H9 (cell line): Measurements from ENCODE around the gene CELF1. TPM values are rescaled to one million over a fixed set of nuclear protein-coding genes. Genes with fewer than 3 reads are reported as not detected.

Experiments used
- DNase-seq: peaks from one replicate; pipeline ENCODE4 v3.0.0-alpha.2; 2017
- H2AFZ ChIP-seq: one replicate; pipeline ENCODE4 v1.6.1; 2013; ENCODE audit warnings: mild to moderate bottlenecking, low read length, control low read depth, moderate library complexity
- H2AK5ac ChIP-seq: 2 replicates; pipeline ENCODE4 v1.6.1; 2013; ENCODE audit warnings: low read length, control low read depth, mixed read lengths; ENCODE audit not compliant: insufficient read length
- H2BK120ac ChIP-seq: one replicate; pipeline ENCODE4 v1.6.1; 2013; ENCODE audit warnings: low read depth, mild to moderate bottlenecking, low read length, control low read depth, inconsistent platforms; ENCODE audit not compliant: poor library complexity, severe bottlenecking
- H2BK12ac ChIP-seq: 2 replicates; pipeline ENCODE4 v1.6.1; 2013; ENCODE audit warnings: low read length, control low read depth, mixed read lengths, low read depth; ENCODE audit not compliant: insufficient read length
- H2BK15ac ChIP-seq: 2 replicates; pipeline ENCODE4 v1.6.1; 2013; ENCODE audit warnings: low read depth, low read length, control low read depth
- H2BK20ac ChIP-seq: one replicate; pipeline ENCODE4 v1.6.1; 2013; ENCODE audit warnings: low read depth, mild to moderate bottlenecking, low read length, control low read depth, inconsistent platforms; ENCODE audit not compliant: poor library complexity, severe bottlenecking
- H2BK5ac ChIP-seq: 2 replicates; pipeline ENCODE4 v1.6.1; 2013; ENCODE audit warnings: low read length, control low read depth, mixed read lengths; ENCODE audit not compliant: insufficient read length
- H3K14ac ChIP-seq: 2 replicates; pipeline ENCODE4 v1.6.1; 2013; ENCODE audit warnings: low read length, control low read depth; ENCODE audit not compliant: insufficient read depth
- H3K18ac ChIP-seq: 2 replicates; pipeline ENCODE4 v1.6.1; 2013; ENCODE audit warnings: low read depth, mild to moderate bottlenecking, mixed read lengths, low read length, control low read depth; ENCODE audit not compliant: insufficient read length
- H3K23ac ChIP-seq: 2 replicates; pipeline ENCODE4 v1.6.1; 2013; ENCODE audit warnings: low read length, control low read depth, mixed read lengths, low read depth; ENCODE audit not compliant: insufficient read length
- H3K23me2 ChIP-seq: 2 replicates; pipeline ENCODE4 v1.6.1; 2013; ENCODE audit warnings: low read depth, mild to moderate bottlenecking, mixed read lengths, low read length, control low read depth; ENCODE audit not compliant: insufficient read length, poor library complexity, severe bottlenecking
- H3K27ac ChIP-seq: 2 replicates; pipeline ENCODE4 v1.5.1; 2013; ENCODE audit warnings: low read length, control low read depth, mixed read lengths, low read depth; ENCODE audit not compliant: insufficient read length
- H3K27me3 ChIP-seq: 2 replicates; pipeline ENCODE4 v1.6.1; 2013; ENCODE audit warnings: low read length, control low read depth, inconsistent platforms; ENCODE audit not compliant: insufficient read depth
- H3K4ac ChIP-seq: 2 replicates; pipeline ENCODE4 v1.6.1; 2013; ENCODE audit warnings: low read depth, mild to moderate bottlenecking, control low read depth, inconsistent platforms, low read length, moderate library complexity
- H3K4me1 ChIP-seq: 2 replicates; pipeline ENCODE4 v1.6.1; 2013; ENCODE audit warnings: low read length, control low read depth, inconsistent platforms; ENCODE audit not compliant: insufficient read depth
- H3K4me2 ChIP-seq: 2 replicates; pipeline ENCODE4 v1.6.1; 2013; ENCODE audit warnings: low read length, control low read depth, mixed read lengths; ENCODE audit not compliant: insufficient read length, insufficient read depth
- H3K56ac ChIP-seq: 2 replicates; pipeline ENCODE4 v1.6.1; 2013; ENCODE audit warnings: low read depth, mild to moderate bottlenecking, mixed read lengths, low read length, control low read depth; ENCODE audit not compliant: insufficient read length
- H3K79me1 ChIP-seq: 2 replicates; pipeline ENCODE4 v1.6.1; 2013; ENCODE audit warnings: low read depth, mild to moderate bottlenecking, moderate library complexity, low read length, control low read depth, inconsistent platforms; ENCODE audit not compliant: insufficient read depth, poor library complexity, severe bottlenecking
- H3K79me2 ChIP-seq: 2 replicates; pipeline ENCODE4 v1.6.1; 2013; ENCODE audit warnings: low read length, control low read depth, inconsistent platforms; ENCODE audit not compliant: insufficient read depth
- H3K9ac ChIP-seq: 2 replicates; pipeline ENCODE4 v1.6.1; 2013; ENCODE audit warnings: low read length, control low read depth, mixed read lengths; ENCODE audit not compliant: insufficient read length; ENCODE audit errors: extremely low read depth
- H3K9me3 ChIP-seq: one replicate; pipeline ENCODE4 v1.6.1; 2013; ENCODE audit warnings: low read depth, low read length, inconsistent platforms; ENCODE audit not compliant: control insufficient read depth
- H3T11ph ChIP-seq: one replicate; pipeline ENCODE4 v1.6.1; 2013; ENCODE audit warnings: mild to moderate bottlenecking, low read length, control low read depth, inconsistent platforms
- H4K20me1 ChIP-seq: one replicate; pipeline ENCODE4 v1.6.1; 2013; ENCODE audit not compliant: control insufficient read depth, insufficient read length, insufficient read depth
- H4K5ac ChIP-seq: 2 replicates; pipeline ENCODE4 v1.6.1; 2013; ENCODE audit warnings: low read depth, mild to moderate bottlenecking, mixed read lengths, low read length, control low read depth; ENCODE audit not compliant: insufficient read length
- H4K8ac ChIP-seq: replicated peaks from 2 replicates; pipeline ENCODE4 v1.6.1; 2013; ENCODE audit warnings: low read length, control low read depth, mixed read lengths, low read depth; ENCODE audit not compliant: insufficient read length
- H4K91ac ChIP-seq: 2 replicates; pipeline ENCODE4 v1.6.1; 2013; ENCODE audit warnings: low read depth, mild to moderate bottlenecking, moderate library complexity, mixed read lengths, low read length, control low read depth; ENCODE audit not compliant: insufficient read length
- H3K27ac Mint-ChIP-seq, 3 experiments: 2 replicates in 2 of 3; 3 replicates in 1 of 3; pipeline ENCODE4 v1.8.0; 2020 to 2021; ENCODE audit warnings: mixed read lengths in 3 of 3, mild to moderate bottlenecking in 1 of 3, moderate library complexity in 1 of 3
- H3K27me3 Mint-ChIP-seq: 2 replicates; pipeline ENCODE4 v1.8.0; 2021; ENCODE audit warnings: low read depth, mild to moderate bottlenecking, moderate library complexity, mixed read lengths
- H3K36me3 Mint-ChIP-seq, 3 experiments: 2 replicates in 2 of 3; 3 replicates in 1 of 3; pipeline ENCODE4 v1.8.0; 2020 to 2021; ENCODE audit warnings: low read depth in 3 of 3, mixed read lengths in 3 of 3; ENCODE audit not compliant: insufficient read depth in 1 of 3
- H3K4me1 Mint-ChIP-seq, 2 experiments: 2 replicates each; pipeline ENCODE4 v1.8.0; 2020; ENCODE audit warnings: mixed read lengths in 2 of 2
- H3K4me3 Mint-ChIP-seq, 2 experiments: 2 replicates in 1 of 2; 3 replicates in 1 of 2; pipeline ENCODE4 v1.8.0; 2020 to 2021; ENCODE audit warnings: mild to moderate bottlenecking in 2 of 2, mixed read lengths in 2 of 2, moderate library complexity in 1 of 2
- H3K9me3 Mint-ChIP-seq, 2 experiments: 2 replicates in 1 of 2; 3 replicates in 1 of 2; pipeline ENCODE4 v1.8.0; 2020; ENCODE audit warnings: mild to moderate bottlenecking in 2 of 2, mixed read lengths in 2 of 2, moderate library complexity in 1 of 2
- WGBS: extraction: QIAGEN DNeasy Blood & Tissue Kit; methylation state at CpG from one replicate; pipeline ENCODE4 v1.1.7; 2013; ENCODE audit warnings: missing lambda C conversion rate, low lambda C conversion rate, mixed read lengths; ENCODE audit not compliant: insufficient read length; ENCODE audit errors: extremely low coverage; 5-methylcytosine and 5-hydroxymethylcytosine counted together
- total RNA-seq: library from RNA; stranded (reverse); gene quantifications from 2 replicates; pipeline ENCODE4 v1.2.1, GENCODE V29; 2021
- TF ChIP-seq, protein P1 (sequence below): fragments of 200-600 bp; sonication (generic); conservative IDR thresholded peaks from 3 replicates; pipeline ENCODE4 v1.8.0; 2021; ENCODE audit warnings: antibody characterized with exemption, mild to moderate bottlenecking

The CELF1 gene
- total RNA-seq, 1 experiment from 2014 or later, result 211 TPM

DNA sequence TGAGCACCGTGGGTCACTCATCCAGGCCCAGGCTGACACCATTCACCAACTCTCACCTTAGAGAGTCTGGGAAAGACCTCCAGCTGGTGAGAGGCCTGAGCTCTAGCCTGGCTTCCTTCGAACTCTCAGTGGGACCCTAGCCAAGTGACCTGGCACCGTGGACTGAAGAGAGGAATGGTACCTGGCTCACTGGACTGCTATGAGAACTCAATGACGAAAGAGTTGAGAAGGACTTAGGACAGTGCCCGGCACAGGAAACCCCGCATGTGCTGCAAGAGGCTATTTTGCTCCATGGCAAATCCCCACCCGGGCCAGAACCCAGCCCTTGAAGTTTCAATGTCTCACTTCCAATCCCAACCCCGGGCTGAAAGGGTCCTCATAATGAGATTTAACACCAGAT, 103.4 kb downstream of the CELF1 start:
- no CpG with 5 or more reads among the region's 8 CpGs for WGBS
- H3K27me3 ChIP-seq, result no peaks in the 10 kb centered on the region
- H4K20me1 ChIP-seq, result no peaks in the 10 kb centered on the region
- H2BK20ac ChIP-seq, result no peak overlapping the region
- no peak overlapping the region for H3K4me2 ChIP-seq
- no peak overlapping the region for H3K27ac ChIP-seq
- no peak overlapping the region for H3K9ac ChIP-seq
- H3T11ph ChIP-seq, result no peak overlapping the region
- H3K4me1 ChIP-seq, result no peaks in the 10 kb centered on the region
- H3K79me2 ChIP-seq, result no peaks in the 10 kb centered on the region
- no peak overlapping the region for H2BK120ac ChIP-seq
- DNase-seq, result no peak
- Mint-ChIP-seq H3K9me3 (no peaks in the 10 kb centered on the region), H3K4me3 (no peak overlapping the region), H3K27me3 (no peaks in the 10 kb centered on the region), H3K36me3 (no peaks in the 10 kb centered on the region), H3K4me1 (peaks cover 0 to 6% of the 10 kb centered on the region in 2 experiments; a peak in 1 of 4 replicates), H3K27ac (no peak overlapping the region)
- H2BK12ac ChIP-seq, result no peak overlapping the region
- H3K14ac ChIP-seq, result no peak overlapping the region; the same call in 1 of the 2 replicates
- H4K5ac ChIP-seq, result no peak overlapping the region
- no peak overlapping the region for H4K91ac ChIP-seq
- TF ChIP-seq, protein P1, sequence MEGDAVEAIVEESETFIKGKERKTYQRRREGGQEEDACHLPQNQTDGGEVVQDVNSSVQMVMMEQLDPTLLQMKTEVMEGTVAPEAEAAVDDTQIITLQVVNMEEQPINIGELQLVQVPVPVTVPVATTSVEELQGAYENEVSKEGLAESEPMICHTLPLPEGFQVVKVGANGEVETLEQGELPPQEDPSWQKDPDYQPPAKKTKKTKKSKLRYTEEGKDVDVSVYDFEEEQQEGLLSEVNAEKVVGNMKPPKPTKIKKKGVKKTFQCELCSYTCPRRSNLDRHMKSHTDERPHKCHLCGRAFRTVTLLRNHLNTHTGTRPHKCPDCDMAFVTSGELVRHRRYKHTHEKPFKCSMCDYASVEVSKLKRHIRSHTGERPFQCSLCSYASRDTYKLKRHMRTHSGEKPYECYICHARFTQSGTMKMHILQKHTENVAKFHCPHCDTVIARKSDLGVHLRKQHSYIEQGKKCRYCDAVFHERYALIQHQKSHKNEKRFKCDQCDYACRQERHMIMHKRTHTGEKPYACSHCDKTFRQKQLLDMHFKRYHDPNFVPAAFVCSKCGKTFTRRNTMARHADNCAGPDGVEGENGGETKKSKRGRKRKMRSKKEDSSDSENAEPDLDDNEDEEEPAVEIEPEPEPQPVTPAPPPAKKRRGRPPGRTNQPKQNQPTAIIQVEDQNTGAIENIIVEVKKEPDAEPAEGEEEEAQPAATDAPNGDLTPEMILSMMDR, result no peak
- no peak overlapping the region for H3K23ac ChIP-seq
- no peaks in the 10 kb centered on the region for H3K9me3 ChIP-seq
- no peak overlapping the region for H3K4ac ChIP-seq
- H2BK15ac ChIP-seq, result no peak overlapping the region
- H4K8ac ChIP-seq, result no peak overlapping the region
- no peak overlapping the region for H3K56ac ChIP-seq
- H2BK5ac ChIP-seq, result no peak overlapping the region
- no peak overlapping the region for H2AFZ ChIP-seq
- no peak overlapping the region for H3K18ac ChIP-seq
- H3K23me2 ChIP-seq, result no peaks in the 10 kb centered on the region
- no peaks in the 10 kb centered on the region for H3K79me1 ChIP-seq
- H2AK5ac ChIP-seq, result no peak overlapping the region
